ENCODE results near the gene XYLT1.

DNA sequence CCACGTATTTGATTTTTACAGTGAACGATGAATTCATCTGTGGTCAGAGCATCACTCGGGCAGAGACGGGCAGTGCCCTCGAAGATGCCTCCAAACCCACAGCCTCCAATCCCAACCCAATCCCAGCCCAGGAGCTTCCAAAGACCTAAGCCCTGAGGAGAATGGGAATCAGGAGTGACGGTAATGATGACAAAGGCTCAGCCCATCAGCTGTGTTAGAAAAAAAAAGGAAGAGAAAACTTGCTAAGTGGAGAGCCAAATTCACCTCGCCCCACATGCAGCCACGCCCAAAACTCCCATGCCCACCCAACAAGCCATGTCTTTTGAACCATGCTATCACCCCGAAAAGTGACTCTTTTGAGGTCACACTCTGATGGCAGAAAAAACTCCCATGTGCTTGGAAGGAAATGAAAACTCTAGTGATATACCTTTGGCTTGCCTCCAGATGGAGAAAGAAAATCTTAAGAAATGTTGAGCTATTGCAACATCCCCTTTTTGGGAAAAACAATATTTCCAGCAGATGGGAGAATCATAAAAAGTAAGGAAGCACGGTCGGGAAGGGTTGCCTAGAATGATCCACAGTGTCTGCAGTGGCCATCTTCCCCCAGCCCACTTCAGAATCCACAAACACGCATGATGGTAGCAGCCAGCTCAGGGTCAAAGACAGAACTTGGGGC is 37.7 kb downstream of the XYLT1 start:
- no peak for TF ChIP-seq CTCF (IDR thresholded peaks at IDR 0.05)
- TF ChIP-seq POLR2A (IDR thresholded peaks at IDR 0.05), result no peak
